HL-60 (cell line): ENCODE data around the gene PGA4.
"Not testable (repeated sequence)": the region's sequence is repeated elsewhere in the genome, so short reads cannot be mapped to it uniquely, and the experiment has no call there.

Source experiments
- CTCF ChIP-seq: IDR thresholded peaks from one replicate; pipeline ENCODE4 v1.5.1; 2011; ENCODE audit warnings: low read length, control low read depth, inconsistent platforms; ENCODE audit not compliant: insufficient read depth
- GABPA ChIP-seq: IDR thresholded peaks from 2 replicates; pipeline ENCODE4 v1.6.1; 2012; ENCODE audit warnings: low read depth

- TF ChIP-seq CTCF, GABPA: not testable (repeated sequence)
Observed at GRCh38 chr11:61245284-61245964, 23.3 kb downstream of the PGA4 start.
